H1 (cell line): ENCODE results near the gene KCNMA1. TPM values are rescaled to one million over a fixed set of nuclear protein-coding genes. Genes with fewer than 3 reads are reported as not detected.

Experiments
- CTCF ChIA-PET: fragments of 300-600 bp; sonication (Branson Sonifier 250); formaldehyde crosslinking; loops from one replicate; lab custom pipeline; 2021; ENCODE audit not compliant: partially characterized antibody; lab: Charles Lee
- POLR2A ChIA-PET: fragments of 300-600 bp; sonication (Branson Sonifier 250); formaldehyde crosslinking; loops from one replicate; lab custom pipeline; 2021; ENCODE audit warnings: inconsistent platforms; ENCODE audit not compliant: partially characterized antibody; lab: Charles Lee
- DNase-seq, 2 experiments: peaks; one replicate each; pipeline versions ENCODE4 v3.0.0 to v3.0.0-alpha.2; 2010 to 2022; ENCODE audit warnings: low spot score in 2 of 2, low read depth in 1 of 2, mixed read lengths in 1 of 2
- FAIRE-seq: peaks from 2 replicates; lab custom pipeline; 2011; peaks lifted over from hg19 to GRCh38; lab: Jason Lieb, UNC
- H2AFZ ChIP-seq: 2 replicates; pipeline ENCODE4 v1.8.1; 2012; ENCODE audit warnings: low read length, inconsistent platforms
- H2AK5ac ChIP-seq: 2 replicates; pipeline ENCODE4 v1.6.1; 2013; ENCODE audit warnings: low read depth, low read length
- H2BK120ac ChIP-seq: replicated peaks from 2 replicates; pipeline ENCODE3; 2013; ENCODE audit warnings: low read depth, low read length, inconsistent platforms
- H2BK12ac ChIP-seq: 2 replicates; pipeline ENCODE4 v1.6.1; 2013; ENCODE audit warnings: low read depth, low read length
- H2BK15ac ChIP-seq: 2 replicates; pipeline ENCODE4 v1.6.1; 2013; ENCODE audit warnings: low read length
- H2BK20ac ChIP-seq: 2 replicates; pipeline ENCODE4 v1.6.1; 2013; ENCODE audit warnings: low read length
- H2BK5ac ChIP-seq: 2 replicates; pipeline ENCODE4 v1.6.1; 2013; ENCODE audit warnings: low read depth, low read length
- H3K14ac ChIP-seq: 2 replicates; pipeline ENCODE4 v1.6.1; 2013; ENCODE audit warnings: inconsistent platforms; ENCODE audit not compliant: insufficient read length
- H3K18ac ChIP-seq: 2 replicates; pipeline ENCODE4 v1.6.1; 2013; ENCODE audit warnings: low read length; ENCODE audit errors: extremely low read depth
- H3K23ac ChIP-seq: 2 replicates; pipeline ENCODE4 v1.6.1; 2013; ENCODE audit warnings: inconsistent platforms; ENCODE audit not compliant: insufficient read length
- H3K23me2 ChIP-seq: 2 replicates; pipeline ENCODE4 v1.6.1; 2013; ENCODE audit warnings: low read depth, low read length
- H3K27ac ChIP-seq: 2 replicates; pipeline ENCODE4 v1.6.1; 2011; ENCODE audit warnings: low read depth, low read length, inconsistent platforms
- H3K27me3 ChIP-seq, 4 experiments: replicated peaks in 1 of 4; 1 replicate in 1 of 4; 2 replicates in 3 of 4; pipeline versions ENCODE4 v1.6.1 to v1.8.1; 2011 to 2013; ENCODE audit warnings: low read length in 3 of 4, mild to moderate bottlenecking in 3 of 4, inconsistent platforms in 2 of 4, mixed read lengths in 2 of 4, moderate library complexity in 1 of 4; ENCODE audit not compliant: control insufficient read depth in 3 of 4, insufficient read depth in 3 of 4; ENCODE audit errors: extremely low read depth in 1 of 4
- H3K36me3 ChIP-seq, 4 experiments: 2 replicates each; pipeline versions ENCODE4 v1.6.1 to v1.8.1; 2011 to 2013; ENCODE audit warnings: mild to moderate bottlenecking in 4 of 4, low read length in 3 of 4, moderate library complexity in 2 of 4, control low read depth in 1 of 4, inconsistent platforms in 1 of 4; ENCODE audit not compliant: insufficient read depth in 4 of 4, control insufficient read depth in 2 of 4
- H3K4ac ChIP-seq: replicated peaks from 2 replicates; pipeline ENCODE3; 2013; ENCODE audit warnings: low read length, low read depth, mixed read lengths, inconsistent platforms; ENCODE audit not compliant: insufficient read length
- H3K4me1 ChIP-seq, 4 experiments: replicated peaks in 1 of 4; 1 replicate in 1 of 4; 2 replicates in 3 of 4; pipeline versions ENCODE4 v1.6.1 to v1.8.1; 2011 to 2013; ENCODE audit warnings: low read length in 3 of 4, inconsistent platforms in 2 of 4, mixed read lengths in 1 of 4; ENCODE audit not compliant: insufficient read depth in 4 of 4, control insufficient read depth in 3 of 4
- H3K4me2 ChIP-seq, 2 experiments: 2 replicates each; pipeline versions ENCODE4 v1.6.1 to v1.8.1; 2011 to 2013; ENCODE audit warnings: low read depth in 2 of 2, low read length in 2 of 2, control low read depth in 1 of 2, inconsistent platforms in 1 of 2, mild to moderate bottlenecking in 1 of 2; ENCODE audit not compliant: insufficient read depth in 1 of 2
- H3K4me3 ChIP-seq, 4 experiments: fragments of 200-600, 300-600 bp in 1 of 4; sonication (generic), shearing (Covaris generic), sonication (Bioruptor Twin) in 1 of 4; 2 replicates each; pipeline versions ENCODE4 v1.5.1 to v1.8.1; 2011 to 2016; ENCODE audit warnings: low read length in 4 of 4, low read depth in 3 of 4, control low read depth in 2 of 4, inconsistent platforms in 2 of 4, mild to moderate bottlenecking in 2 of 4, mixed read lengths in 1 of 4, moderate library complexity in 1 of 4; ENCODE audit not compliant: insufficient read depth in 2 of 4; ENCODE audit errors: extremely low read depth in 1 of 4
- H3K56ac ChIP-seq: replicated peaks from 2 replicates; pipeline ENCODE3; 2013; ENCODE audit warnings: low read depth, mild to moderate bottlenecking, mixed read lengths, low read length, inconsistent platforms; ENCODE audit not compliant: insufficient read length
- H3K79me1 ChIP-seq: 2 replicates; pipeline ENCODE4 v1.6.1; 2013; ENCODE audit warnings: low read depth, low read length, control low read depth
- H3K79me2 ChIP-seq, 2 experiments: 2 replicates each; pipeline versions ENCODE4 v1.6.1 to v1.8.1; 2012 to 2013; ENCODE audit warnings: low read length in 2 of 2, mild to moderate bottlenecking in 2 of 2, inconsistent platforms in 1 of 2; ENCODE audit not compliant: insufficient read depth in 2 of 2, control insufficient read depth in 1 of 2
- H3K9ac ChIP-seq, 4 experiments: replicated peaks in 1 of 4; 1 replicate in 1 of 4; 2 replicates in 3 of 4; pipeline versions ENCODE4 v1.6.1 to v1.8.1; 2011 to 2013; ENCODE audit warnings: low read depth in 3 of 4, low read length in 3 of 4, control low read depth in 2 of 4, mild to moderate bottlenecking in 2 of 4, moderate library complexity in 2 of 4, inconsistent platforms in 1 of 4; ENCODE audit errors: extremely low read depth in 1 of 4
- H3K9me3 ChIP-seq, 2 experiments: 2 replicates each; pipeline versions ENCODE4 v1.6.1 to v1.8.1; 2012 to 2013; ENCODE audit warnings: mild to moderate bottlenecking in 2 of 2, moderate library complexity in 2 of 2, control low read depth in 1 of 2, inconsistent platforms in 1 of 2, low read depth in 1 of 2, low read length in 1 of 2, mixed read lengths in 1 of 2; ENCODE audit not compliant: insufficient read depth in 2 of 2
- H4K20me1 ChIP-seq, 2 experiments: replicated peaks in 1 of 2; 2 replicates each; pipeline versions ENCODE3 to v1.8.1; 2011 to 2013; ENCODE audit warnings: inconsistent platforms in 2 of 2, low read length in 2 of 2, mild to moderate bottlenecking in 1 of 2; ENCODE audit not compliant: insufficient read depth in 2 of 2, control insufficient read depth in 1 of 2
- H4K5ac ChIP-seq: 2 replicates; pipeline ENCODE4 v1.6.1; 2013; ENCODE audit warnings: low read length, low read depth, mixed read lengths, inconsistent platforms; ENCODE audit not compliant: insufficient read length
- H4K8ac ChIP-seq: 2 replicates; pipeline ENCODE4 v1.8.0; 2013; ENCODE audit warnings: mild to moderate bottlenecking, moderate library complexity, low read length, inconsistent platforms; ENCODE audit not compliant: insufficient read depth; ENCODE audit errors: extremely low read depth
- H4K91ac ChIP-seq: replicated peaks from 2 replicates; pipeline ENCODE3; 2013; ENCODE audit warnings: low read length, mixed read lengths, inconsistent platforms; ENCODE audit not compliant: insufficient read length
- ATF3 ChIP-seq: IDR thresholded peaks from 2 replicates; pipeline ENCODE4 v1.6.1; 2011; ENCODE audit warnings: low read depth, mild to moderate bottlenecking, low read length; ENCODE audit not compliant: insufficient read depth
- CEBPB ChIP-seq: IDR thresholded peaks from 2 replicates; pipeline ENCODE4 v1.6.1; 2012; ENCODE audit warnings: low read depth, low read length
- CHD1 ChIP-seq: IDR thresholded peaks from 2 replicates; pipeline ENCODE4 v1.6.1; 2012; ENCODE audit warnings: low read depth, low read length, improper control_type of control experiment
- CREB1 ChIP-seq: IDR thresholded peaks from 2 replicates; pipeline ENCODE4 v1.6.1; 2012; ENCODE audit warnings: inconsistent platforms
- HDAC6 ChIP-seq: IDR thresholded peaks from one replicate; pipeline ENCODE4 v1.7.1; 2012; ENCODE audit warnings: low read depth, mild to moderate bottlenecking, inconsistent platforms, low read length, moderate library complexity
- JUN ChIP-seq: IDR thresholded peaks from 2 replicates; pipeline ENCODE4 v1.6.1; 2011; ENCODE audit warnings: low read depth, mild to moderate bottlenecking, improper control_type of control experiment, low read length
- KDM1A ChIP-seq: fragments of 200-600, 300-600 bp; sonication (generic); IDR thresholded peaks from 2 replicates; pipeline ENCODE4 v1.7.1; 2016; ENCODE audit warnings: mild to moderate bottlenecking, low read length, borderline replicate concordance
- RFX5 ChIP-seq: IDR thresholded peaks from 2 replicates; pipeline ENCODE4 v1.6.1; 2011; ENCODE audit warnings: low read depth, low read length, improper control_type of control experiment, borderline replicate concordance
- RNF2 ChIP-seq: fragments of 200-900, 300-1000 bp; sonication (generic); IDR thresholded peaks from 2 replicates; pipeline ENCODE4 v1.7.1; 2016; ENCODE audit warnings: borderline replicate concordance, low read depth, mild to moderate bottlenecking, antibody characterized with exemption, low read length; ENCODE audit not compliant: poor library complexity, severe bottlenecking; ENCODE audit errors: missing control alignments
- SP1 ChIP-seq: IDR thresholded peaks from 2 replicates; pipeline ENCODE4 v1.6.1; 2011; ENCODE audit warnings: low read depth, low read length
- SUZ12 ChIP-seq: fragments of 200-600 bp; sonication (generic); IDR thresholded peaks from 2 replicates; pipeline ENCODE4 v1.6.1; 2012; ENCODE audit warnings: mild to moderate bottlenecking, inconsistent platforms, low read length, moderate library complexity, mixed read lengths
- WGBS, 2 experiments: shearing (Covaris generic) in 1 of 2; methylation state at CpG; one replicate each; pipeline versions ENCODE4 v1.1.6 to v1.1.7; 2013 to 2015; ENCODE audit warnings: low lambda C conversion rate in 2 of 2, mixed read lengths in 2 of 2, inconsistent platforms in 1 of 2, low coverage in 1 of 2, missing lambda C conversion rate in 1 of 2; ENCODE audit not compliant: insufficient replicate concordance in 2 of 2, insufficient coverage in 1 of 2, insufficient read length in 1 of 2; ENCODE audit errors: extremely low coverage in 1 of 2, missing lambda C conversion rate in 1 of 2; 5-methylcytosine and 5-hydroxymethylcytosine counted together
- polyA plus RNA-seq, 7 experiments: library from polyadenylated mRNA; depleted of rRNA in 3 of 7; stranded (reverse) in 5 of 7; unstranded in 2 of 7; fragments of >200 nt in 5 of 7; fragments of 200-250 nt in 2 of 7; gene quantifications; 1 replicate in 5 of 7; 2 replicates in 1 of 7; 4 replicates in 1 of 7; pipeline versions ENCODE4 v1.2.1 to v1.2.3, GENCODE V29; 2011 to 2013; ENCODE audit warnings: missing spikeins in 2 of 7, mixed read lengths in 2 of 7
- total RNA-seq: library from RNA; stranded (reverse); fragmentation: NEBNext Ultra II Directional; extraction: Animal tissue kit (Norgen Biotek cat#: 25700); gene quantifications from 2 replicates; pipeline ENCODE4 v1.2.1, GENCODE V29; 2021

The KCNMA1 gene
- total and polyA plus RNA-seq, 2 of the 8 experiments (the other 6 are each of a cell fraction or from before 2014, with no cell fraction given): 10.2 to 11.1 TPM

- no peaks in the 10 kb centered on the region for H4K20me1 ChIP-seq
- no peak for DNase-seq
- no peak overlapping the region for H2BK5ac ChIP-seq
- no peaks in the 10 kb centered on the region for H3K27me3 ChIP-seq
- no peak overlapping the region for H3K4me2 ChIP-seq
- 91% methylated on average over 4 of the region's 4 CpGs; no CpG with 5 or more reads in 1 of the 2 experiments for WGBS, 2 experiments
- POLR2A ChIA-PET: no interaction called here
- no peaks in the 10 kb centered on the region for H3K36me3 ChIP-seq
- no peak overlapping the region for H3K56ac ChIP-seq
- H3K9me3 ChIP-seq: no peaks in the 10 kb centered on the region; a peak in 1 of 4 replicates
- CTCF ChIA-PET: interaction anchor here (1.1 to 2.2 kb wide), 3 partner anchors 20 to 287 kb away, joined by 3 to 6 read pairs (median 4); no protein-coding TSS in a partner anchor
- no peak overlapping the region for H3K18ac ChIP-seq
- peaks cover 0 to 2% (median 0%) of the 10 kb centered on the region in 4 experiments; a peak in 2 of 7 replicates for H3K4me1 ChIP-seq
- no peak overlapping the region for H2AK5ac ChIP-seq
- no peak overlapping the region for H2BK120ac ChIP-seq
- no peak overlapping the region for H3K4ac ChIP-seq
- H4K8ac ChIP-seq: no peak overlapping the region
- TF ChIP-seq CHD1 (no peak), CEBPB (no peak), SUZ12 (no peak), SP1 (no peak), KDM1A (no peak), RNF2 (no peak), RFX5 (no peak), ATF3 (no peak), CREB1 (no peak), JUN (no peak), HDAC6 (no peak)
- TF ChIP-seq, all 59 proteins: peak for 0
- Histone ChIP-seq H2BK12ac (no peak overlapping the region), H2BK20ac (no peak overlapping the region), H2AFZ (no peak overlapping the region), H3K9ac (no peak overlapping the region), H3K79me1 (no peaks in the 10 kb centered on the region), H2BK15ac (no peak overlapping the region), H3K14ac (no peak overlapping the region), H3K23ac (no peak overlapping the region), H3K4me3 (no peak overlapping the region), H3K23me2 (no peaks in the 10 kb centered on the region), H3K79me2 (no peaks in the 10 kb centered on the region), H4K5ac (no peak overlapping the region), H3K27ac (no peak overlapping the region), H4K91ac (no peak overlapping the region)
- no peak for FAIRE-seq
Measured at GRCh38 chr10:77357611-77358310, 279.8 kb downstream of the KCNMA1 start.
